SK-N-MC (cell line): ENCODE data around the gene EVX2.

Experiments used
- EZH2 ChIP-seq: fragments of 200-600 bp; sonication (generic); IDR thresholded peaks from one replicate; pipeline ENCODE4 v1.6.1; 2017; ENCODE audit warnings: antibody characterized with exemption
- POLR2AphosphoS5 ChIP-seq: IDR thresholded peaks from 2 replicates; pipeline ENCODE4 v1.6.1; 2012; ENCODE audit warnings: mild to moderate bottlenecking, low read depth, low read length, borderline replicate concordance

DNA sequence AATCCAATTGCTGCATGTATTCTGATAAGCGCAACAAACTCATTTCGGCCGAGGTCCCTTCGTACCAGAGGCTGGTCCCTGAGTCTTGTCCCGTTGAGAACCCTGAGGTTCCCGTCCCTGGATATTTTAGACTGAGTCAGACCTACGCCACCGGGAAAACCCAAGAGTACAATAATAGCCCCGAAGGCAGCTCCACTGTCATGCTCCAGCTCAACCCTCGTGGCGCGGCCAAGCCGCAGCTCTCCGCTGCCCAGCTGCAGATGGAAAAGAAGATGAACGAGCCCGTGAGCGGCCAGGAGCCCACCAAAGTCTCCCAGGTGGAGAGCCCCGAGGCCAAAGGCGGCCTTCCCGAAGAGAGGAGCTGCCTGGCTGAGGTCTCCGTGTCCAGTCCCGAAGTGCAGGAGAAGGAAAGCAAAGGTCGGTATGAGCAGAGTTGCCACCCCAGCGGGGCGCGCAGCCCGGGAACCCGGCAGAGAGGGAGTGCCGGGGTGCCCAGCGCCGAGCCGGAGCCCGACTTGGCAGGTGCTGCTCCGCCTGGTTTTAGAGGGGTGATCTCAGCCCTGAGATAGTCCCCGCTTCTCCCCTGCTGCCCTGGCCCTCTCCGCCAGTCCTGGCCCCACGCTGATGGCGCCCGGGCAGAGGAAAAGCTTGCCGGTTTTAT is 33.5 kb upstream of the EVX2 start:
- TF ChIP-seq EZH2 = no peak
- TF ChIP-seq POLR2AphosphoS5 = no peak
